Measurements from ENCODE around the gene RPL18A. TPM values are rescaled to one million over a fixed set of nuclear protein-coding genes. Genes with fewer than 3 reads are reported as not detected.
A peak's percentile ranks its signal among the peaks of the same experiment; 100 is the strongest.
"Not testable (repeated sequence)": the region's sequence is repeated elsewhere in the genome, so short reads cannot be mapped to it uniquely, and the experiment has no call there.

Gene RPL18A
- total RNA-seq, 1 donor from 2014 or later = 957 TPM

- DNase-seq (ENCODE audit: low spot score) = no peak
These were observed 6.7 kb downstream of the RPL18A start for GRCh38 chr19:17866312-17866963.

GRCh38 chr19:17866964-17867486 lies 7.3 kb downstream of the RPL18A start:
- no peak for DNase-seq (ENCODE audit: low spot score)

GRCh38 chr19:17868669-17869068 lies 9.0 kb downstream of the RPL18A start:
- DNase-seq (ENCODE audit: low spot score) = no peak

GRCh38 chr19:17869114-17869608 lies 9.5 kb downstream of the RPL18A start:
- DNase-seq (ENCODE audit: low spot score) = no peak

GRCh38 chr19:17871032-17871877 lies 11.5 kb downstream of the RPL18A start:
- DNase-seq (ENCODE audit: low spot score) = no peak

GRCh38 chr19:17871878-17872250 lies 12.2 kb downstream of the RPL18A start, which contains the start of gene SLC5A5:
Gene SLC5A5 (plus strand): TSS chr19:17871945. CDS start chr19:17872320, 375 bp downstream.
- no peak for DNase-seq (ENCODE audit: low spot score)

- DNase-seq (ENCODE audit: low spot score) = no peak
These were observed 12.7 kb downstream of the RPL18A start for GRCh38 chr19:17872251-17873001.

- no peak for DNase-seq (ENCODE audit: low spot score)
These were observed 14.4 kb downstream of the RPL18A start for GRCh38 chr19:17873786-17874757.

- DNase-seq (ENCODE audit: low spot score) = no peak
These were observed 15.0 kb downstream of the RPL18A start for GRCh38 chr19:17874758-17875135.

- no peak for DNase-seq (ENCODE audit: low spot score)
These were observed 18.0 kb downstream of the RPL18A start for GRCh38 chr19:17877696-17878095.

GRCh38 chr19:17879466-17879865 lies 19.8 kb downstream of the RPL18A start:
- no peak for DNase-seq (ENCODE audit: low spot score)

GRCh38 chr19:17881701-17882100 lies 22.0 kb downstream of the RPL18A start:
- no peak for DNase-seq (ENCODE audit: low spot score)

GRCh38 chr19:17883627-17884410 lies 24.1 kb downstream of the RPL18A start:
- no peak for DNase-seq (ENCODE audit: low spot score)

GRCh38 chr19:17886515-17886914 lies 26.8 kb downstream of the RPL18A start:
- DNase-seq (ENCODE audit: low spot score) = no peak

GRCh38 chr19:17887221-17887620 lies 27.5 kb downstream of the RPL18A start:
- not testable (repeated sequence) for DNase-seq (ENCODE audit: low spot score)

- DNase-seq (ENCODE audit: low spot score) = no peak
These were observed 28.6 kb downstream of the RPL18A start for GRCh38 chr19:17888260-17888659.

- DNase-seq (ENCODE audit: low spot score) = peak; percentile 58
These were observed 30.0 kb downstream of the RPL18A start for GRCh38 chr19:17889609-17890214.

GRCh38 chr19:17893766-17894165 lies 34.1 kb downstream of the RPL18A start:
- DNase-seq (ENCODE audit: low spot score) = no peak

- DNase-seq (ENCODE audit: low spot score) = peak; percentile 1
These were observed 43.0 kb downstream of the RPL18A start for GRCh38 chr19:17902701-17903100.

All from umbilical cord (tissue), 2 donors.